Measurements from ENCODE around the gene BAIAP3.

- TF ChIP-seq CTCF (IDR thresholded peaks at IDR 0.05) (no peak), POLR2A (IDR thresholded peaks at IDR 0.05) (peak in 1 of 2 donors; percentile 55)
Observed at GRCh38 chr16:1308977-1309885, 24.2 kb upstream of the BAIAP3 start, which contains the start of gene UBE2I.

Data from Peyer's patch (tissue), 4 donors.